ENCODE measurements around the gene PTPRU.

DNA sequence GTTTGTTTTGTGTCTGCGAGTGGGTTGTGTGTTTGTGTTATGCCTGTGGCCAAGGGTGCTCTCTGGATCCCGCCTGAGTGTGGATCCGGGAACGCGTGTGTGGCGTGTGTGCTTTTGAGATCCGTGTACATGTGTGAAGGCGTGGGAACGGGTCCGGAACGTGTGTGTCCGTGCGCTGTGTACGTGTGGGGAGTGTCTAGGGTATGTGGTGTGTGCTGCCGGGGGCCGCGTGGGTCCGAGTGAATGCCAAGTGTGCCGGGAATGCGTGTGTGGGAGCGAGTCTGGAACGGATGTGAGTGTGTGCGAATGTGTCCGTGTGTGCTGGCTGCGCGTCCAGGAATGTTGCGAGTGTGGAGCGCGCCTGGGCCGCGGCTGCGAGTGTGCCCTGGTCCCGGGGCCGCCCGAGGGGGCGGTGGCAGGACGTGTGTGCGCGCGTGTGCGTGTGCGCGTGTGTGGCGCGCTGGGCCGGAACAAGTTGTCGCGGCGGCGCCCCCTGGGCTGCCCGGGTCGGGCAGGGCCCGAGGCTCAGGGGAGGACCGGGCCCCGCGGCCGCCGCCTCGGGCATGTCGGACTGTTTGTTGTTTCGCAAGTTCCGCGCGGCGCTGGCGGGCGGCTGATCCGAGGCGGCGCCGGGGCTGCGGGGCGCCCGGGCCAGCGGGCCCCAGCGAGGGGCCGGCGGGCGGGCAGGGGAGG lies 953 bp downstream of the PTPRU start:
- TF ChIP-seq, protein P1, sequence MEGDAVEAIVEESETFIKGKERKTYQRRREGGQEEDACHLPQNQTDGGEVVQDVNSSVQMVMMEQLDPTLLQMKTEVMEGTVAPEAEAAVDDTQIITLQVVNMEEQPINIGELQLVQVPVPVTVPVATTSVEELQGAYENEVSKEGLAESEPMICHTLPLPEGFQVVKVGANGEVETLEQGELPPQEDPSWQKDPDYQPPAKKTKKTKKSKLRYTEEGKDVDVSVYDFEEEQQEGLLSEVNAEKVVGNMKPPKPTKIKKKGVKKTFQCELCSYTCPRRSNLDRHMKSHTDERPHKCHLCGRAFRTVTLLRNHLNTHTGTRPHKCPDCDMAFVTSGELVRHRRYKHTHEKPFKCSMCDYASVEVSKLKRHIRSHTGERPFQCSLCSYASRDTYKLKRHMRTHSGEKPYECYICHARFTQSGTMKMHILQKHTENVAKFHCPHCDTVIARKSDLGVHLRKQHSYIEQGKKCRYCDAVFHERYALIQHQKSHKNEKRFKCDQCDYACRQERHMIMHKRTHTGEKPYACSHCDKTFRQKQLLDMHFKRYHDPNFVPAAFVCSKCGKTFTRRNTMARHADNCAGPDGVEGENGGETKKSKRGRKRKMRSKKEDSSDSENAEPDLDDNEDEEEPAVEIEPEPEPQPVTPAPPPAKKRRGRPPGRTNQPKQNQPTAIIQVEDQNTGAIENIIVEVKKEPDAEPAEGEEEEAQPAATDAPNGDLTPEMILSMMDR (IDR thresholded peaks at IDR 0.05; ENCODE audit: control extremely low read depth in 1 of 3, insufficient read depth in 1 of 3, low read depth in 1 of 3, low read length in 3 of 3) = no peak
- TF ChIP-seq POLR2AphosphoS5 (IDR thresholded peaks at IDR 0.05; ENCODE audit: low read depth, low read length) (no peak), EZH2 (IDR thresholded peaks at IDR 0.05; ENCODE audit: low read depth, low read length, severe bottlenecking) (peak; percentile 70), CBX8 (IDR thresholded peaks at IDR 0.05; ENCODE audit: borderline replicate concordance, low read depth, low read length) (no peak; the same call in 1 of the 2 replicates), YY1 (IDR thresholded peaks at IDR 0.05; ENCODE audit: low read depth, low read length) (no peak), BRCA1 (IDR thresholded peaks at IDR 0.05; ENCODE audit: low read depth, low read length) (no peak), FOSL1 (IDR thresholded peaks at IDR 0.05; ENCODE audit: insufficient read depth, low read depth, low read length) (no peak)
- TF ChIP-seq, protein P2, sequence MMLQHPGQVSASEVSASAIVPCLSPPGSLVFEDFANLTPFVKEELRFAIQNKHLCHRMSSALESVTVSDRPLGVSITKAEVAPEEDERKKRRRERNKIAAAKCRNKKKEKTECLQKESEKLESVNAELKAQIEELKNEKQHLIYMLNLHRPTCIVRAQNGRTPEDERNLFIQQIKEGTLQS (IDR thresholded peaks at IDR 0.05; ENCODE audit: insufficient read depth, low read depth, low read length) = no peak
- TF ChIP-seq, protein P3, sequence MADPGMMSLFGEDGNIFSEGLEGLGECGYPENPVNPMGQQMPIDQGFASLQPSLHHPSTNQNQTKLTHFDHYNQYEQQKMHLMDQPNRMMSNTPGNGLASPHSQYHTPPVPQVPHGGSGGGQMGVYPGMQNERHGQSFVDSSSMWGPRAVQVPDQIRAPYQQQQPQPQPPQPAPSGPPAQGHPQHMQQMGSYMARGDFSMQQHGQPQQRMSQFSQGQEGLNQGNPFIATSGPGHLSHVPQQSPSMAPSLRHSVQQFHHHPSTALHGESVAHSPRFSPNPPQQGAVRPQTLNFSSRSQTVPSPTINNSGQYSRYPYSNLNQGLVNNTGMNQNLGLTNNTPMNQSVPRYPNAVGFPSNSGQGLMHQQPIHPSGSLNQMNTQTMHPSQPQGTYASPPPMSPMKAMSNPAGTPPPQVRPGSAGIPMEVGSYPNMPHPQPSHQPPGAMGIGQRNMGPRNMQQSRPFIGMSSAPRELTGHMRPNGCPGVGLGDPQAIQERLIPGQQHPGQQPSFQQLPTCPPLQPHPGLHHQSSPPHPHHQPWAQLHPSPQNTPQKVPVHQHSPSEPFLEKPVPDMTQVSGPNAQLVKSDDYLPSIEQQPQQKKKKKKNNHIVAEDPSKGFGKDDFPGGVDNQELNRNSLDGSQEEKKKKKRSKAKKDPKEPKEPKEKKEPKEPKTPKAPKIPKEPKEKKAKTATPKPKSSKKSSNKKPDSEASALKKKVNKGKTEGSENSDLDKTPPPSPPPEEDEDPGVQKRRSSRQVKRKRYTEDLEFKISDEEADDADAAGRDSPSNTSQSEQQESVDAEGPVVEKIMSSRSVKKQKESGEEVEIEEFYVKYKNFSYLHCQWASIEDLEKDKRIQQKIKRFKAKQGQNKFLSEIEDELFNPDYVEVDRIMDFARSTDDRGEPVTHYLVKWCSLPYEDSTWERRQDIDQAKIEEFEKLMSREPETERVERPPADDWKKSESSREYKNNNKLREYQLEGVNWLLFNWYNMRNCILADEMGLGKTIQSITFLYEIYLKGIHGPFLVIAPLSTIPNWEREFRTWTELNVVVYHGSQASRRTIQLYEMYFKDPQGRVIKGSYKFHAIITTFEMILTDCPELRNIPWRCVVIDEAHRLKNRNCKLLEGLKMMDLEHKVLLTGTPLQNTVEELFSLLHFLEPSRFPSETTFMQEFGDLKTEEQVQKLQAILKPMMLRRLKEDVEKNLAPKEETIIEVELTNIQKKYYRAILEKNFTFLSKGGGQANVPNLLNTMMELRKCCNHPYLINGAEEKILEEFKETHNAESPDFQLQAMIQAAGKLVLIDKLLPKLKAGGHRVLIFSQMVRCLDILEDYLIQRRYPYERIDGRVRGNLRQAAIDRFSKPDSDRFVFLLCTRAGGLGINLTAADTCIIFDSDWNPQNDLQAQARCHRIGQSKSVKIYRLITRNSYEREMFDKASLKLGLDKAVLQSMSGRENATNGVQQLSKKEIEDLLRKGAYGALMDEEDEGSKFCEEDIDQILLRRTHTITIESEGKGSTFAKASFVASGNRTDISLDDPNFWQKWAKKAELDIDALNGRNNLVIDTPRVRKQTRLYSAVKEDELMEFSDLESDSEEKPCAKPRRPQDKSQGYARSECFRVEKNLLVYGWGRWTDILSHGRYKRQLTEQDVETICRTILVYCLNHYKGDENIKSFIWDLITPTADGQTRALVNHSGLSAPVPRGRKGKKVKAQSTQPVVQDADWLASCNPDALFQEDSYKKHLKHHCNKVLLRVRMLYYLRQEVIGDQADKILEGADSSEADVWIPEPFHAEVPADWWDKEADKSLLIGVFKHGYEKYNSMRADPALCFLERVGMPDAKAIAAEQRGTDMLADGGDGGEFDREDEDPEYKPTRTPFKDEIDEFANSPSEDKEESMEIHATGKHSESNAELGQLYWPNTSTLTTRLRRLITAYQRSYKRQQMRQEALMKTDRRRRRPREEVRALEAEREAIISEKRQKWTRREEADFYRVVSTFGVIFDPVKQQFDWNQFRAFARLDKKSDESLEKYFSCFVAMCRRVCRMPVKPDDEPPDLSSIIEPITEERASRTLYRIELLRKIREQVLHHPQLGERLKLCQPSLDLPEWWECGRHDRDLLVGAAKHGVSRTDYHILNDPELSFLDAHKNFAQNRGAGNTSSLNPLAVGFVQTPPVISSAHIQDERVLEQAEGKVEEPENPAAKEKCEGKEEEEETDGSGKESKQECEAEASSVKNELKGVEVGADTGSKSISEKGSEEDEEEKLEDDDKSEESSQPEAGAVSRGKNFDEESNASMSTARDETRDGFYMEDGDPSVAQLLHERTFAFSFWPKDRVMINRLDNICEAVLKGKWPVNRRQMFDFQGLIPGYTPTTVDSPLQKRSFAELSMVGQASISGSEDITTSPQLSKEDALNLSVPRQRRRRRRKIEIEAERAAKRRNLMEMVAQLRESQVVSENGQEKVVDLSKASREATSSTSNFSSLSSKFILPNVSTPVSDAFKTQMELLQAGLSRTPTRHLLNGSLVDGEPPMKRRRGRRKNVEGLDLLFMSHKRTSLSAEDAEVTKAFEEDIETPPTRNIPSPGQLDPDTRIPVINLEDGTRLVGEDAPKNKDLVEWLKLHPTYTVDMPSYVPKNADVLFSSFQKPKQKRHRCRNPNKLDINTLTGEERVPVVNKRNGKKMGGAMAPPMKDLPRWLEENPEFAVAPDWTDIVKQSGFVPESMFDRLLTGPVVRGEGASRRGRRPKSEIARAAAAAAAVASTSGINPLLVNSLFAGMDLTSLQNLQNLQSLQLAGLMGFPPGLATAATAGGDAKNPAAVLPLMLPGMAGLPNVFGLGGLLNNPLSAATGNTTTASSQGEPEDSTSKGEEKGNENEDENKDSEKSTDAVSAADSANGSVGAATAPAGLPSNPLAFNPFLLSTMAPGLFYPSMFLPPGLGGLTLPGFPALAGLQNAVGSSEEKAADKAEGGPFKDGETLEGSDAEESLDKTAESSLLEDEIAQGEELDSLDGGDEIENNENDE (IDR thresholded peaks at IDR 0.05; ENCODE audit: insufficient replicate concordance, low read length) = no peak

All from H1 (cell line).